Parathyroid adenoma (tissue), 2 donors: ENCODE data around the gene IFITM5.

Experiments
- H2AFZ ChIP-seq: fragments of 300-600 bp; sonication (generic); one replicate; pipeline ENCODE4 v1.7.0; 2017; ENCODE audit warnings: antibody characterized with exemption, mild to moderate bottlenecking
- H3K27ac ChIP-seq: fragments of 300-600 bp; sonication (generic); one replicate; pipeline ENCODE4 v1.7.0; 2017
- H3K27me3 ChIP-seq: fragments of 300-600 bp; sonication (generic); one replicate; pipeline ENCODE4 v1.7.0; 2017; ENCODE audit warnings: low read length; ENCODE audit not compliant: control insufficient read depth, insufficient read depth
- H3K36me3 ChIP-seq: fragments of 300-600 bp; sonication (generic); one replicate; pipeline ENCODE4 v1.7.0; 2017; ENCODE audit warnings: low read length; ENCODE audit not compliant: control insufficient read depth, insufficient read depth
- H3K4me1 ChIP-seq: fragments of 300-600 bp; sonication (generic); one replicate; pipeline ENCODE4 v1.7.0; 2017; ENCODE audit warnings: control low read depth
- H3K4me2 ChIP-seq: fragments of 300-600 bp; sonication (generic); one replicate; pipeline ENCODE4 v1.7.0; 2017; ENCODE audit warnings: low read length
- H3K4me3 ChIP-seq: fragments of 300-600 bp; sonication (generic); one replicate; pipeline ENCODE4 v1.7.0; 2017; ENCODE audit warnings: low read depth, low read length
- H3K79me2 ChIP-seq: fragments of 300-600 bp; sonication (generic); one replicate; pipeline ENCODE4 v1.7.0; 2017; ENCODE audit warnings: control low read depth
- H3K9ac ChIP-seq: fragments of 300-600 bp; sonication (generic); one replicate; pipeline ENCODE4 v1.7.0; 2017; ENCODE audit warnings: mild to moderate bottlenecking
- H3K9me3 ChIP-seq: fragments of 300-600 bp; sonication (generic); one replicate; pipeline ENCODE4 v1.7.0; 2017; ENCODE audit warnings: low read length; ENCODE audit not compliant: control insufficient read depth
- CTCF ChIP-seq: fragments of 300-600 bp; sonication (generic); IDR thresholded peaks from one replicate; pipeline ENCODE4 v1.7.0; 2017; ENCODE audit warnings: antibody characterized with exemption, mild to moderate bottlenecking
- donor health status: primary hyperparathyroidism.

The IFITM5 gene

GRCh38 chr11:291281-292210, 7.8 kb downstream of the IFITM5 start:
- no peak for TF ChIP-seq CTCF
- H2AFZ ChIP-seq = no peak overlapping the region
- no peak overlapping the region for H3K4me2 ChIP-seq
- no peaks in the 10 kb centered on the region for H3K9me3 ChIP-seq
- H3K9ac ChIP-seq = no peak overlapping the region
- H3K36me3 ChIP-seq = no peaks in the 10 kb centered on the region
- no peaks in the 10 kb centered on the region for H3K4me1 ChIP-seq
- H3K27ac ChIP-seq = no peak overlapping the region
- H3K79me2 ChIP-seq = no peaks in the 10 kb centered on the region
- no peak overlapping the region for H3K4me3 ChIP-seq
- H3K27me3 ChIP-seq = no peaks in the 10 kb centered on the region

DNA sequence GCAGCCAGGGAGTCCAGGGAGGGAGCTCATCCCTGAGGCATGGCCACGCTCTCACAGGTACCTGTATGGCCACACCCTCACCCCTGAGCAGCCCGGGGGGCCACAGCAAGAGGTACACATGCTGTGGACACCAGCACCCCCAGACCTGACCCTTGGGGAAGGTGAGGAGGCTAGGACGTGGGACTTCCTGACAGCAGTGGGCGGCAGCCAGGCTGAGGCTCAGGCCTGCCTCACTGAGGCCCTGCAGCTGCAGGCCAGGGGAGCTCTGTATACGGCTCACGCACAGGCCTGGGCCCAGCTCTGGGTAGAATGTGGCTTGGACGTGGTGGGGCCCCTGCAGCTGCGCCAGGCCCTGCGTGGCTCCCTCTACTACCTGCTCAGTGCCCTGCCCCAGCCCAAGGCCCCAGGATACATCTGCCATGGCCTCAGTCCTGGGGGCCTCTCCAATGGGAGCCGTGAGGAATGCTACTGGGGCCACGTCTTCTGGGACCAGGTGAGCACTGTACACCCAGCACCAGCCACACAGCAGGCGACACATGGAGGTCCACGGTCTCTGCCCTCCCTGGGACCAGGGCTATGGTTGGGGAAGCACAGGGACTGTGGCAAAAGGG, 8.6 kb downstream of the IFITM5 start:
- Histone ChIP-seq H3K27me3 (no peaks in the 10 kb centered on the region), H3K9ac (no peak overlapping the region), H3K36me3 (no peaks in the 10 kb centered on the region), H3K4me3 (no peak overlapping the region), H3K4me1 (no peaks in the 10 kb centered on the region), H3K79me2 (no peaks in the 10 kb centered on the region), H3K27ac (no peak overlapping the region), H2AFZ (no peak overlapping the region), H3K4me2 (no peak overlapping the region), H3K9me3 (no peaks in the 10 kb centered on the region)
- no peak for TF ChIP-seq CTCF

GRCh38 chr11:289712-290620, 9.4 kb downstream of the IFITM5 start:
- H2AFZ ChIP-seq = no peak overlapping the region
- H3K4me3 ChIP-seq = no peak overlapping the region
- no peaks in the 10 kb centered on the region for H3K9me3 ChIP-seq
- no peaks in the 10 kb centered on the region for H3K79me2 ChIP-seq
- no peak for TF ChIP-seq CTCF
- no peak overlapping the region for H3K27ac ChIP-seq
- H3K4me2 ChIP-seq = peak overlapping the region; percentile 22
- no peaks in the 10 kb centered on the region for H3K27me3 ChIP-seq
- no peak overlapping the region for H3K9ac ChIP-seq
- no peaks in the 10 kb centered on the region for H3K4me1 ChIP-seq
- H3K36me3 ChIP-seq = no peaks in the 10 kb centered on the region

- Histone ChIP-seq H3K4me3 (no peak overlapping the region), H3K4me2 (peak overlapping the region; percentile 22), H3K36me3 (no peaks in the 10 kb centered on the region), H3K79me2 (no peaks in the 10 kb centered on the region), H3K9me3 (no peaks in the 10 kb centered on the region), H3K27me3 (no peaks in the 10 kb centered on the region), H3K4me1 (no peaks in the 10 kb centered on the region), H3K9ac (no peak overlapping the region), H3K27ac (no peak overlapping the region), H2AFZ (no peak overlapping the region)
- no peak for TF ChIP-seq CTCF
Observed at GRCh38 chr11:289398-289711, 10.0 kb downstream of the IFITM5 start.
